GM18507 (cell line): Measurements from ENCODE around the gene CATSPERD.
"Not testable (repeated sequence)": the region's sequence is repeated elsewhere in the genome, so short reads cannot be mapped to it uniquely, and the experiment has no call there.

Experiments
- DNase-seq: peaks from one replicate; pipeline ENCODE4 v3.0.0; 2011; ENCODE audit warnings: low read depth; ENCODE audit not compliant: insufficient read length; ENCODE audit errors: extremely low spot score
- FAIRE-seq: peaks from 2 replicates; lab custom pipeline; 2011; peaks lifted over from hg19 to GRCh38; lab: Jason Lieb, UNC

CATSPERD gene

DNA sequence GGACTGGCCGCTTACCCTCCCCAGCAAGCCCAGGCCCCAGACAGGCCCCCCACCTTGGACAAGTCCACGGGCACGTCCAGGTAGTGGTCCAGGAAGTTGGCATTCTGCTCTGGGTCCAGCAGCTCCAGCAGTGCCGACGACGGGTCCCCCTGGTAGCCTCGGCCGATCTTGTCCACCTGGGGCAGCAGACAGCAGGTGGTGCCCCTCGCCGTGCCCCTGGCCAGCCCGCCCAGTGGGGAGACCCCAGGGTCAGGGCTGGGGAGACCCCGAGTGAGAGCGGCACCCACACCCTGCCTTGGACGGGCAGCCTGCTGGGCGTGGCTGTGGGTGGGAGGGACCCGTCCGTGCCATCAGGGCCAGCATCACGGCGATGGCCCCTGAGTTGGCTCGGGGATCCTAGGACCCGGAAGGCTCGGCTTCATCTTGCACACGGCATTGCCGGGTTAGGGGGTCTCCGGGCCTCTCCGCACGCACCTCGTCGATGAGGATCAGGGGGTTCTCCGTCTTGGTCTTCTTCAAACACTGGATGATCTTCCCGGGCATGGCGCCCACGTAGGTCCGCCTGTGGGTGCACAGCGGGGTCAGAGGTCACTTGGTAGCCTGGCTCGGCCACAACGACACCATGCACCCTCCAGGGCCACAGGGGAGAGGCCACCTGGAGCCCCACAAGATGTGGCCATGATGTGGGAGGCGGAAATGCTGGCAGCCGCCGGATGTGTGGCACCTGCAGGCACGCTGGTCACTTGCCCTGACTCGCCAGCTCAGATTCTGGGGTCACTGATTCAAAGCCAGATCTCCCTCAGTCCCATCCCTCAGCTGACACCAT, 24.0 kb upstream of the CATSPERD start:
- DNase-seq (no peak), FAIRE-seq (no peak)

DNA sequence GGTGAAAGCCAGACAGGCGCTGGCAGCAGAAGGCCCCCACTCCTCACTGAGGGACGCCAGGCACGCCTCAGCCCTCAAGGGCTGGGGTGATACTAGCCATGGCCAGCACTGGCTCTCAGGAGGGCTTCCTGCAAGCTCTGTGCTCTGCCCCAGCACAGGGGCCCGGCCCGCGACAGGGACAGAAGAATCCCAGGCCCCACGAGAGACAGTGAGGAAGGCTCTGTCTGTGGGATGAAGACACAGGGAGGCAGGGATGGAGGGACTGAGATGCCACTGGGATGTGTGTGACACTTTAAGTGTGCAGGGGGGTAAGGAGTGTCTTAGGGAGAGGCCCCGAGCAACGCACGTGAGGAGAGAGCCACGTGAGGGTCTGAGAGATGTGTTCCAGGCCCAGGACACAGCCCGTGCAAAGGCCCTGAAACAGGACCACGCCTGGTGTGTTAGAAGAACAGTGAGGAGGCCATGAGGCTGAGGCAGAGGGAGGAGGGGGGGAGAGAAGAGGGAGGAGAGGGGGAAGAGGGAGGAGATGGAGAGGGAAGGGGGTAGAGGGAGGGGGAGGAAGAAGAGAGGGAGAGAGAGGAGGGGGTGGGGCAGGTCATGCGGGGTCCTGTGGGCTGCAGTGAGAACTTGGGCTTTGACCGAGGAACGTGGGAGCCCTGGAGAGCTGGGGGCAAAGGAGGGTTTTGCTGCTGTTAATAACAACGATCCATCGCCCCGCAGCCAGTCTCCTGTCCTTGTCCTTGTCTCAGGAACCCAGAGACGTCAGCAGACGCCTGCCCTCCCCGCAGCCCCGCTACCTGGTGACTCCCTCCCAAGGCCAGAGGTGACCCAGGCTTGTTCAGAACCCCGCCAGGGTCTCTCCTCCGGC, 23.2 kb upstream of the CATSPERD start:
- FAIRE-seq, result no peak
- DNase-seq, result no peak

DNA sequence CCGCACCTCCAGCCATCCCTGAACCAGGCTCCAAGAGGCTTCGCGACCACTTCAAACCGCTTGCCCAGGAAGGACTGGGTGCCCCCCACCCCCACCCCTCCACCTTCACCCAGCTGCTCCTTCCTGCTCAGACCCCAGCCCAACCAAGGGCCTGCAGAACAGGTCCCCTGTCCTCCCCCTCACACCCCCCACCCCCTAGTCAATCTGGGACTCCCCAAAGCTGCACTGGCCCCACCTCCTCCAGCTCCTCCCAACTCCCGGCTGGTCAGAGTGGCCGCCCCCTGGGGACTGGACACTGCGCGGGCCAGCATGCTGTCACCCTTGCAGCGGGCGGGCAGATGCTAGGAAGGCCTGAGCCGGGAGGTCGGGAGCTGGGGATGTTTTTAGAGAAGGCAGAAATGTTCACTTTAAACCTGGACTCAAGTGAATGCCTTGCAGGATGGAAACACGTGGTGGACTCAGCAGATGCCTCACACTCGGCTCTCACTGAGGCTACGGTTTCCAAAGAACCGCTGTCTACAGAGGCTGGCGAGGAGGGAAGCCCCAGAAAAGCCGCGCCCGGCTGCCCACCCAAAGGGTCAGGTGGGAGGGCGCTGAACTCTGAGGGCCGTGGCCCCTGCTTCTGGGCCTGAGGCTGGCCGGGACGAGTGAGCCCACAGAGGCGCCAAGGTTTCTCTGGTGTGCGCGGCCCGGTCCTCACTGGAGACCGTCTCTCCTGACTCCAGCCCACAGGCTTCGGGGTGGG, 22.4 kb upstream of the CATSPERD start:
- no peak for DNase-seq
- FAIRE-seq, result no peak

DNA sequence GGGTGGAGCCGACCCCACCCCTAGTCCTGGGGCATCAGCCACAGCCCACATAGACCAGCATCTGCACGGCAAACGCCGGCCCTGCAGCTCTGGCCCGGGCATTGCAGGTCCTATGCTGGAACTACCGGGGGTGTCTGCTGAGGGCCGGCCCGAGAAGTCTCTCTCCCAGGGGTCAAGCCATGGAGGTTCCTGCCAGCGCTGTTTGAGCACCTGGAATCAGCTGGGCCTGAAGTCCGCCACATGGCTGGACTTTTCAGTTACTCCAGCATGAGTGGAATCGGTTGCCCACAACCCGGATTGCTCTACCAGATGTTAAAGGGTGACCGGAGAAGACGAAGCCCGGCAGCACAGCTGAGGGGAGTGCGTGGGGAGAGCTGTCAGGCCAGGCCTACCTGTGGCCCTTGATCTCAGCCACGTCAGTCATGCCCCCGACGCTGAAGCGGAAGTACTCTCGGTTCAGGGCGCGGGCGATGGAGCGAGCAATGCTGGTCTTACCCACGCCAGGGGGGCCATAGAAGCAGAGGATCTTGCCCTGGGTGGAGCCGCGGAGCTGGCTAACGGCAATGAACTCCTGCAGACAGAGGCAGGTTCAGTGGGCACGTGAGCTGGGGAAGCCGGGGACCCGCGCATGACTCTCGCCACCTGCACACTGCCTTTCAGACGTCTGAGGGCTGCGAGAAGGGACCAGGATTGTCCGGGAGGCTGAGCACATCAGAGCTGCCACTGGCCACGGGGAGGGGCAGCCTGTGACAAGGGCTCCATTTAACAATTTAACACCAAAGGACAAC, 21.6 kb upstream of the CATSPERD start:
- DNase-seq (no peak), FAIRE-seq (no peak)

DNA sequence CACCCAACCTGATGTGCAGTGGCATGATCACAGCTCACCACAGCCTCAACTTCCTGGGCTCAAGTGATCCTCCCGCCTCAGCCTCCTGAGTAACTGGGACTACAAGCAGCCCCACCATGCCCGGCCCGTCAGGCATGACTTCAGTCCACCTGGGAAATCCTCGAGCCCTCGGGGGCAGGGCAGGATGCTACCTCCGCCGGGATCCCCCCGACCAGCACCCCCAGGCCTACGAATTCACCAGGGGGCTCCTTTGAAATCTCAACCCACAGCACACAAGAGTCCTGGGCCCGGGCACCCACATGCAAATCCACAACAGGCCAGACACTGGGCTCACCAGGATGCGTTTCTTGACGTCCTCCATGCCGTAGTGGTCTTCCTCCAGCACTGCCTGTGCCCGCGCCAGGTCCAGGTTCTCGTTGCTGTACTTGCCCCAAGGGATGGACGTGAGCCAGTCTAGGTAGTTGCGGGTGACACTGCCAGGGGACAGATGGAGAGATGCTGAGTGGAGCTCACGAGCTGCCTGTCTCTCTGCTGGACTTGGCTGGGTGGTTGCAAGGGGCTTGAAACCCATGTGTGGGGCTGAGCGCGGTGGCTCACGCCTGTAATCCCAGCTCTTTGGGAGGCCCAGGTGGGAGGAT, 19.9 kb upstream of the CATSPERD start:
- DNase-seq (no peak), FAIRE-seq (no peak)

DNA sequence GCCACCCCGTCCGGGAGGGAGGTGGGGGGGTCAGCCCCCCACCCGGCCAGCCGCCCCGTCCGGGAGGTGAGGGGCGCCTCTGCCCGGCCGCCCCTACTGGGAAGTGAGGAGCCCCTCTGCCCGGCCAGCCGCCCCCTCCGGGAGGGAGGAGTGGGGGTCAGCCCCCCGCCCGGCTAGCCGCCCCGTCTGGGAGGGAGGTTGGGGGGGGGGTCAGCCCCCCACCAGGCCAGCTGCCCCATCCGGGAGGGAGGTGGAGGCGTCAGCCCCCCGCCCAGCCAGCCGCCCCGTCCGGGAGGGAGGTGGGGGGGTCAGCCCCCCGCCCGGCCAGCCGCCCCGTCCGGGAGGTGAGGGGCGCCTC, 18.4 kb upstream of the CATSPERD start:
- FAIRE-seq, DNase-seq: not testable (repeated sequence)

DNA sequence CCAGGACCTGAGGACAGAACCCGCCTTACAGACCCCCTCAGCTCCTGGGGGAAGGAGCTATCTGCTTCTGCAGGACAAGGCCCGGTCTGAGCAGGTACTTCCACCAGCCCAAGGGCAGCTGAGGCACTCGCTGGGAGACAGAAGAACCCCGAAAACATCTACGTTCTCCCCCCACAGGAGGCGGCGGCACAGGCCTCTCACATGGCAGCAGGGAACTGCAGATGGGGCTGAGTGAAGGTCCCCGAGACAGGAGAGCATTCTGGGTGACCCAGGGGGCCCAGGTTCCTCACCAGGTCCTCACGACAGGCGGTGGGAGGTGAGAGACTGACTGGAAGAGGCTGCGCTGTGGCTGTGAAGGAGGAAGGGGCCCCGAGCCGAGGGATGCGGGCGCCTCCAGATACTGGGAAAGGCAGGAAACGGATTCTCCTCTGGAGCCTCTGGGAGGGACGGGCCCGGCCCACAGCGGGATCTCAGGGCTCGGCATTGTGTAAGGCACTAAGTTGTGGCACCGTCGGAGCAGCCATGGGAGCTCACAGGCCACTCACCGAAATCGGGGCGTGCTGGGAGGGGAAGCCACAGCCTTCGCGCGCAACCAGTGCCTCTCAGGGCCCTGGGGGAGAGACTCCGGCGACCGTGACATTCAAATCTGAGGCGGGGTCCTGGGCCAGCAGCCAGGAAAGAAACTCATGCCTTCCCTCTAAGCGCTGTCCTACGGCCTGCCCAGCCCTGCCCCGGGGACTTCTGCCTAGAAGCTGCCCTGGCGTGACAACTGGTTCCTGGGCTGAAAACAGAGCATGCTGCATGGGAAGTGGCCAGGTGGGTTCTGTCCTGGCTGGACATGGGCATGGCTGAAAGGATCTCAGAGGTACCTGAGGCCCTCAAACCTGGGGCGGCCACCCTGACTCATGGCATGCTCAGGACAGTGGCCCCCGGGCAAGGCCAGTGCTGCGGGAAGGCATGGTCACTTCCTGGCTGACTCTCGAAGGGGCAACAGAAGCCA, 16.3 kb upstream of the CATSPERD start:
- FAIRE-seq (no peak), DNase-seq (no peak)

DNA sequence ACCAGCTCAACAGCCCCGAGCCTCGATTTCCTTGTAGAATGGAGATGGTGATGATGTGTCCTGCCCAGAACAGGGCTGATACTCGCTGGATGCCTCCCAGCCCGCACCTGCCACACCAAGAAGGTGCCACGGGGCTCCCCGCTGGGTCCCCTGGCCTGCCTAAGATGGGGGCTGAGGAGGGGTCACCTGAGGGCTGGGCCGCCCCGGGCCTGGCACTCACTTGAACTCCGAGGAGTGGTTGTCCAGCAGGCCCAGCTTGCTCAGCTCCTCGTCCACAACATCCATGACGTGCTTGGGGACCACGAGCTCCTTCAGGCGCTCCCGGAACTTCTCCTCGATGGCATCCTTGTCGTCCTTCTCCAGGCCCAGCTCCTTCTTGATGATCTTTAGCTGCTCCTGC, 14.9 kb upstream of the CATSPERD start:
- FAIRE-seq (no peak), DNase-seq (no peak)

DNA sequence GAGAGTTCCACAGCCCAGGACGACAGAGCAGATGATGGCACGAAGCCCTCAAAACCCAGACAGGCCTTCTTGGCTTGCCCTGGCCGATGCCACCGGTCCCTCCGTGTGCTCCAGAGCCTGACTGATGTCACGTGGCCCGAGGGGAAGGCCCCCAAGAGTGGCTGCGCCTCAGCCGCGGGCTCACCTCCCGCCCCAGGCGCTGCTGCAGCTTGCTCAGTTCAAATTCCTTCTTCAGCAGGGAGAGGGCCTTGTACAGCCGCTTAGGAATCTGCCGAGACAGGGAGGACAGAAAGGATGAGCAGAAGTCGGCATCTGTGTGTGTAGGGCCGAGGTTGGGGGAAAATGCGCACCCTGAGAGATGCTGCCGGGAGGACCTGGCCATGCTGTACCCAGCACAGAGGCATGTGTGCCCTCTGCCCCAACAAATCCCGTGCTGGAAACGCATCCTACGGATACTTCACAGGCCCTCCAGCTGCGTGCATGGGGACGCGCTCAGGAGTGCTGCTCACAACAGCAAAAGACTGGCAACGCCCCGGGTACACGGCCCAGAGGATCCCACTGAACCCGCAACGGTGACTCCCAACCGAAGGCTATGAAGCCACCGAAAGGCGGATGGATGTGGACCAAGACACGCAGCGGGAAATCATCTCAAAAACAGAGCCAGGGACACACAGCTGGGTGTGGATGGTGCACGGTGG, 13.4 kb upstream of the CATSPERD start:
- no peak for FAIRE-seq
- no peak for DNase-seq

DNA sequence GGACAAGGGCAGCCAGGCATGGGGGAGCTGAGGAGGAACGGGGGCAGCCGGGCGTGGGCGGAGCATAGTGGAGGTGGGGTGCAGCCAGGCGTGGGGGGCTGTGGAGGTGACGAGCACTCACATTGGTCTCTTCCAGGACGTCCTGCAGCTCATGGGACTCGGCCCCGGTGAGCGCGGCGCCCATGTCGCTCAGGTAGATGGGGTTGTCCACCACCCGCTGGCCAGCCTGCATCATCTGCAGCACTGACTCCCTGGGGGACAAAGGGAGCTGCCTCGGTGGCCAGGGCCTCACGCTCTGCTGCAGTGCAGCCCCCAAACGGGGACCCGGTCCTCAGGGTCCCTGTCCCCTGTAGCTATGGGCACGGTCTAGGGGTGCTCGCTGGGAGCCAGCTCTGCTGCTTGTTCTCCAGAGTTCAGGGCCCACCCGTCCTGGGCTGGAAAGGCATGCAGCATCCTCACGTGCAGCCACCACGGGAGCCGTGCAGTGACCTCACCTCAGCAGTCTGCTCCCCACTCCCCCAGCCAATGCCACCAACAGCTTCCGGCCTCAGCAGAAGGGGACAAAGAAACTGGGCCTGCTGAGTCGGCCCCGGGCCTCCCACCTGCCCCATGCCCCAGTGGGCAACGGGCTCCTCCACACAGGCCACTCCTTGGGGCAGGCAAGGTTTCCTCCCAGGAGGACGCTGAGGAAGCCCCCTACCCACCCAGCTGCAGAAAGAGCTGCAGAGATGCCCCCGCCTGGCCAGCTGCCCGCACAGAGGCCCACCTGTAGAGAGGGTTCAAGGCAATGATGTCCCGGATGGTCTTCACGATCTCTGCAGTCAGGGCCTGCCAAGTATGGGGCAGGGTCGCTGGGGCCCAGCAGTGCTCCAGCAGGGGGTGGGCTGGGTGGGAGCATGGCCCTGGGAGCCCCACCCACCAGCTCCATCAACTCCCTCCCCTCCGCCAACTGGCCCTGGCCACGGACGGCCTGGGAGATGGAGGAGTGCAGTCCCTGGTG, 12.6 kb upstream of the CATSPERD start:
- FAIRE-seq, result no peak

DNA sequence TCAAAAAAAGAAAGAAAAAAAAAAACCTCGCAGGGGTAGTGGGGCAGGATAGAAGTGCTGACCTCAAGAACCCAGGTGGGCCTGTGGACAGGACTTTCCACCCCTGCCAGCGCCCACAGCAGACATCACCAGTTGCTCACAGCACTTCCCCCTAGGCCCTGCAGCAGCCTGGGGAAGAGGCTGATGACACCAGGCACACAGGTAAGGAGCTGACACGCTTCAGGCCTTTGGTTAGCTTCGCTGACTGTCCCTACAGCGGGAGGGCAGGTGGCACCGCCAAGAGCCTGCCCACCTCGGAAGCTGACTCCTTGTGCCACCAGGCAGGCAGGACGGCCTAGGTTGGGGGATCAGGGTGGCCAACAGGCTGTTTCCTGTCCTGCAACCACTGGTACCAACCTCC, 9.4 kb upstream of the CATSPERD start:
- FAIRE-seq, result no peak
- no peak for DNase-seq

More for the DNA sequence above, 12.6 kb upstream of the CATSPERD start:
- DNase-seq, result no peak

DNA sequence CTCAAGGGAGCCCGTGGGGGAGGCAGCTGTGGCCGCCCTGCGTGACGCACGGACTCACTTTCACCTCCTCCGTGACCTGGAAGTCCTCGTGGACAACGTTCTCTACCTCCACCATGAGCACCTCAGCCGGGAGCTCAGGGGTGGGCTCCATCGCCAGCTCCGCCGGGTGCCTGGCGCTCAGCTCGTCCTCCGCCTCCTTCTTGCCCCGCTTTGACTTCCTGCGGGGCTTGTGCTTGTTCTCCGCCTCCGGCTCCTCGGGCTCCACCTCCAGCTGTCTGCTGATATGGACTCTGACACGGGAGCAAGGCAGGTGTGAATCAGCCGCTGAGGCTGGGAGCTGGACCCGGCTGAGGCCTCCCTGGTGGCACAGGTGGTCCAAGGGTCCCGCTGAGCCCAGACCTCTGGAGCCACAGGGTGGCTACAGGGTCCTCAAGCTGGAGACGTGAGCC, 8.7 kb upstream of the CATSPERD start:
- no peak for DNase-seq
- no peak for FAIRE-seq

DNA sequence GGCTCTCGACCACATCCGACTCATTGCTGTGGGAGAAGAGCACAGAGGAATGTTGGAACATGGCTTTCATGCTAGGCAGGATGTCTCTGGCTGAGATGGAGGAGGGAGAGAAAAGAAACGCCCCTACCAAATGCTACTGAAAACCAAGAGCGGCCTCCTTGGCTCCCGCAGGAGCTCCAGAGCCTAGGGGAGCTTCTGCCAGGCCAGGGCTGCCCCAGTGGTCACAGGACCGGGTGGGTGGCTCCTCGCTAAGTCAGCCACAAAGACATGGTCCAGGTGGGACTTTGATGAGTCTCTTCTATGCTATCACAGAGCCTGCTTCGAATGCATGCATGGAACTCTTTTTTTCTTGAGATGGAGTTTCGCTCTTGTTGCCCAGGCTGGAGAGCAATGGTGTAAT, 7.2 kb upstream of the CATSPERD start:
- DNase-seq (no peak), FAIRE-seq (no peak)

DNA sequence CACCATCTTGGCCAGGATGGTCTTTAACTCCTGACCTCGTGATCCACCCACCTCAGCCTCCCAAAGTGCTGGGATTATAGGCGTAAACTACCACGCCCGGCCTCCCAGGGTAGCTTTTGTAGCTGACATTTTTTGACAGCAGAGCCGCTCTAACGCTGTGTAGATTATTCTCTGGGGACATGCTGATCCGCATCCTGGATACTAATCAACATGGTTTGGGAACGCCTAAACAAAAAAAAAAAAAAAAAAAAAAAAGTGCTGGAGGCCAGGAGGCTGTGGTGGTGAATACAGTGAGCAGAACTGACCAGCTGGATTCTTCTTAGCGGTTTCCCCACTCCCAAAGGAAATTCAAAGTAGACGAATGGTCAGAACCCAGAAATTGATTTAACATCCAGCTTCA, 5.6 kb upstream of the CATSPERD start:
- FAIRE-seq (no peak), DNase-seq (no peak)

DNA sequence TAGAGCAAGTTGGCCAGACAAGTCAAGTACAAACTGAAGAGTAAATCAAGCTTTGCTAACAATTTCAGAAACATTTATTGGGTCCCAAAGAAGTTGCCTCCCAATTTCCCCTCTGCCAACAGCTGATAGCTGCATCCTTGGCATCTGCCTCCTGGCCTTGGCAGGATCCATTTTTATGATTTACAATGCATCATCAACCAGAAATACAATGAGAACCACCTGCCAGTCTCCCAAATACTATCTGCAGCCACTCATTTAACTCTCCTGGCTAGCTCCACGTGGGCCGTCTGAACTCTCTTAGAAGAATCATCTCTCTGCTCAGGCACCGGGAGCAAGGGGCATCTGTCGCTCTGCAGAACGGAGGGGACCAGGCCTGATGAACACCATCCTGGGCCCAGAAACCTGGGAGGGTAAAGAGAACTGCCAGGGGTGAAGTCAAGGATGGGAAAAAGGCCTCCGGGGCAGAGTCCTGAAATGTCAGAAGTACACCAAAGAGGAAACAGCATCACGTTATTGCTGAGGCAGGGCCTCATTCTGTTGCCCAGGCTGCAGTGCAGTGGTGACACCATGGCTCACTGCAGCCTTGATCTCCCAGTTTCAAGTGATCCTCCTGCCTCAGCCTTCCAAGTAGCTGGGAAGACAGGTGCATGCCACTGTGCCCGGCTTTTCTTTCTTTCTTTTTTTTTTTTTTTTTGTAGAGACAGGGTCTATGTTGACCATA, 3.1 kb upstream of the CATSPERD start:
- FAIRE-seq, result no peak
- DNase-seq, result no peak
